GM18505 (cell line): ENCODE results near the gene RTN4R.

Experiments
- ATAC-seq: cut with Tn5 transposase; IDR thresholded peaks from one replicate; pipeline ENCODE4 v1.9.1; 2021; ENCODE audit not compliant: unreplicated experiment
- POLR2A ChIP-seq: IDR thresholded peaks from 4 replicates; pipeline ENCODE4 v1.6.1; 2011; ENCODE audit warnings: borderline replicate concordance; ENCODE audit not compliant: insufficient read depth, insufficient read length; ENCODE audit errors: extremely low read depth

RTN4R gene

DNA sequence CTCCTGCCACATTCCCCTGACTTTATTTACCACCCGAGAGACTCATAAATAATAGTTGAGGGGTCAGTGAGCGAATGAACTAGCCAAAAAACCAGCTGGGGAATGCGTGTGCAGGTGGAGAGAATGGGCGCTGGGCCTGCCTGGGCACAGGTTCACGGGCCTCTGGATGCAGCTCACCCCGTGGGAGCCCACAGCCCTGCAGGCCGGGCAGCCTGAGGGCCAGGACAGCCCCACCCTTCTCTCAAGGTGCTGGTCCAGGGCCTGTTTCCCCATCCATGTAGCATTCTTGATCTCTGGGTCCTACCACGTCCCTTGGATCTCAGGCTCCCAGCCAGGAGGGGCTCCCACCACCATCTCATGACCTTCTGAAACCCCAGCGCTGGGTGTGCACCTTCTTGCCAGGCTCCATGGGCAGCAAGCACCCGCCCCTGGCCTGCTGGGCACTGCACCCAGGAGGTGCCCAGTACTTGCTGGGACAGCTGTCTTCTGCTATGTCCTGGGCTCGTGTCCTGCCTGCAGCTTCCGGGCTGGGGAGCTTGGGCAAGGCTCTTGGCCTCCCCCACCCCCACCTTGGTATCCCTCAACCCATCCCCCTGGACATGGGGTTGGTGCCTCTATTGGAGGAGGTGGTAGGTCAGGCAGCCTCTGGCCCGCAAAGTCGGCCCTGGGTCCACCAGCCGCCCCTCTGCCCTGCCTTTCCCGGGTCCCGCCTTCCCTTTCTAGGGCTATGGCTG, 74.2 kb downstream of the RTN4R start:
- no peak for ATAC-seq
- no peak for TF ChIP-seq POLR2A

DNA sequence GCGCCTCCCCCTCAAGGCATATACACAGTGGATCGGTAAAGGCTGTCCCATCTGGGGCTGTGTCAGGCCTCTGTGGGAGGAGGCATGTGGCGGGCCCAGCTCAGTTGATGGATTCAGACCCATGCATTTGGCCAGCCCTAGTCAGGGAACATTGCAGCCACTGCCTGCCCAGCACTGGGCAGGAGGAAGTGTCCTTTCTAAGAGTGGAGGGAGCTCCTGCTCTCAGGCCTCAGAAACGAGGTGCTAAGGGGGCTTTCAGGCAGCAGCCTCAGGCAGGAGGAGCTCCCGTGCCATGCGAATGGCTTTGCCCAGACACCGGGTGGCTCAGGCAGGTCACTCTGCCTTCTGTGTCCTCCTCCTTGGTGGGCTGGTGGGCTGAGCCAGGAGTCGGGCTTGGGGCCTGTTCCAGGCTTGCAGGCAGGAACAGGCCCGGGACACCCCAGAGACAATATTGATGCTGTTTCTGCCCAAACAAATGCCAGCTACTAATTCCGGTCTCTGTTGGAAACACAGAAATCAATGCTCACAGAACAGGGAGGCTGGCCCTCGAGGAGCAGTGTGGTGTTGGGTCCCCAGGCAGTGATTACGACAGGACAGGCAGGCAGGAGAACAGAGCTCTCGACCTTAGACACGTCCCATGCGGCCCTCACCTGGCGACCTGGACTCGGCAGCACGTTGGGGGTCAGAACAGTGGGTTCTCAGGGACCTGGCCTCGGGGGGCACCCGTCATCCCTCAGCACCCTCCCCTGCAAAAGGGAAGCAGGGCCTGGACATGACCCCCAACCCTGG, 75.0 kb downstream of the RTN4R start:
- no peak for TF ChIP-seq POLR2A
- ATAC-seq, result no peak

DNA sequence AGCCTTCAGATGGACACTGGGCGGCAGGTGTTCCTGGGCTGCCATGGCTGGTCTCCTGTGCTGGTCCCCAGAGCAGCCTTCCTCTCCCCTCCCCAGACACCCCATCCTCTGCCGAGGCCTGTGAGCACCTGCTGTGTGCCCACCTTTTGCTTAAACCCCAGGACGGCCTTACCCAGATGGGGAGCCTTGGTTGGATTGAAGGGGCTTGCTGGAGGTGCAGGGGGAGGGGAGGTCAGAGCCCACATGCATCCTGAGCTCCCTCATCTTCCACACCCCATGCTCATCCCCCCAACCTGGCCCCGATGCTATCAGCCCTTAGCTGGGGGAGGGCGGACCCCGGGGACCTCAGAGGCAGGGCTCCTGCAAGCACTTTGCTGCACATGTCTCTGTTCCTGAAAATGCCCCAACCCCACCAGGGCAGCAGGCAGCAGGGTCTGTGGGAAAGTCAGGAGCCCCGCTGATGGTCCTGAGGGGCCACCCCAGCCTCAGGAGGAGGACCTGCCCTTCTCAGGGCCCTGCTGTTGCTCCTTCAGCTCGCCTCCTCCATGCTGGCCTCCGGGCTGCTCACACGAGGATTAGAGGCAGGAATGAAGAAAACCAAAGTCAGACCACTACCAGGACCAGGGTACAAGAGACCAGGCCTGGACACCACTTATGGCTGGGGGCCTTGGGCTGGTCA, 75.7 kb downstream of the RTN4R start:
- ATAC-seq, result no peak
- TF ChIP-seq POLR2A, result no peak

DNA sequence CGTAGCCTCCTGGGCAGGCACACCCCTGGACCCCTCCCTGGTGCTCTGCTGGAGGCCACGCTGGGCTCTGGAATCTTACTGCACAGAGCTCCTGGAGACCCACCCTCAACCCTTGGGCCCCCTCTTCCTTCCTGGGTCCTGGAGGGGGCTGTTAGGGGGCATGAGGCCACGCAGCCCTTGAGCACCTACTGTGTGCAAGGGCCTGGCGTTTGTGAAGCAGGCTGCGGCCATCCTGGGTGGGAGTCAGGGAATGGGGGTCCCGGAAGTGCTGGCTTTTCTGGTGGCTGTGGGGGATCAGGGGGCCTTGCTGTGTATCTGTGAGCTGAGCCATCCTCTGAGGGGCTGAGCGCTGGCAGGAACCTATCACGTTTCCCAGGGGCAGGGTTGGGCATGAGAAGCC, 76.3 kb downstream of the RTN4R start:
- ATAC-seq, result no peak
- no peak for TF ChIP-seq POLR2A
